Liver (tissue), 9 donors: ENCODE data around the gene B4GALT6. TPM values are rescaled to one million over a fixed set of nuclear protein-coding genes. Genes with fewer than 3 reads are reported as not detected.

Experiments
- DNase-seq: peaks from one replicate; pipeline ENCODE4 v3.0.0-alpha.2; 2017; ENCODE audit warnings: low spot score
- H3K27ac ChIP-seq, 2 donors: one replicate each; pipeline ENCODE4 v1.7.0; 2013; ENCODE audit warnings: inconsistent platforms in 2 of 2, low read length in 2 of 2, control low read depth in 1 of 2, low read depth in 1 of 2, mild to moderate bottlenecking in 1 of 2
- H3K27me3 ChIP-seq, 4 donors: one replicate each; pipeline versions ENCODE4 v1.6.1 to v1.7.0; 2013; ENCODE audit warnings: low read length in 3 of 4, inconsistent platforms in 1 of 4, mild to moderate bottlenecking in 1 of 4, moderate library complexity in 1 of 4; ENCODE audit not compliant: control insufficient read depth in 4 of 4, insufficient read depth in 4 of 4
- H3K36me3 ChIP-seq, 4 donors: one replicate each; pipeline versions ENCODE4 v1.6.1 to v1.7.0; 2013; ENCODE audit warnings: low read length in 3 of 4, mild to moderate bottlenecking in 3 of 4, low read depth in 1 of 4, moderate library complexity in 1 of 4; ENCODE audit not compliant: control insufficient read depth in 4 of 4, insufficient read depth in 3 of 4
- H3K4me1 ChIP-seq, 4 donors: one replicate each; pipeline versions ENCODE4 v1.6.1 to v1.7.0; 2013; ENCODE audit warnings: low read length in 3 of 4, mild to moderate bottlenecking in 3 of 4, moderate library complexity in 1 of 4; ENCODE audit not compliant: control insufficient read depth in 4 of 4, insufficient read depth in 4 of 4
- H3K4me3 ChIP-seq, 3 donors: one replicate each; pipeline versions ENCODE4 v1.6.1 to v1.7.0; 2013; ENCODE audit warnings: low read length in 3 of 3, control low read depth in 1 of 3, low read depth in 1 of 3, mild to moderate bottlenecking in 1 of 3
- H3K9ac ChIP-seq, 2 donors: one replicate each; pipeline ENCODE4 v1.7.0; 2013; ENCODE audit warnings: low read length in 2 of 2, mild to moderate bottlenecking in 2 of 2, moderate library complexity in 2 of 2, control low read depth in 1 of 2, low read depth in 1 of 2
- H3K9me3 ChIP-seq, 4 donors: one replicate each; pipeline versions ENCODE4 v1.6.1 to v1.7.0; 2013; ENCODE audit warnings: low read length in 3 of 4; ENCODE audit not compliant: control insufficient read depth in 4 of 4
- EGR1 ChIP-seq, 2 donors: IDR thresholded peaks; 2 replicates each; pipeline ENCODE4 v1.6.1; 2016 to 2018; ENCODE audit warnings: antibody characterized with exemption in 2 of 2, low read depth in 2 of 2
- FOXA2 ChIP-seq: IDR thresholded peaks from 2 replicates; pipeline ENCODE4 v1.6.1; 2016; ENCODE audit warnings: antibody characterized with exemption
- HNF4G ChIP-seq: IDR thresholded peaks from 2 replicates; pipeline ENCODE4 v1.6.1; 2016; ENCODE audit warnings: antibody characterized with exemption
- MAX ChIP-seq: IDR thresholded peaks from 2 replicates; pipeline ENCODE4 v1.6.1; 2016; ENCODE audit warnings: antibody characterized with exemption
- RXRA ChIP-seq, 2 donors: IDR thresholded peaks; 2 replicates each; pipeline ENCODE4 v1.6.1; 2017 to 2018; ENCODE audit warnings: antibody characterized with exemption in 2 of 2, mild to moderate bottlenecking in 1 of 2
- SP1 ChIP-seq: IDR thresholded peaks from 2 replicates; pipeline ENCODE4 v1.6.1; 2018; ENCODE audit warnings: antibody characterized with exemption, mild to moderate bottlenecking
- TAF1 ChIP-seq: conservative IDR thresholded peaks from 2 replicates; pipeline ENCODE4 v1.6.1; 2016; ENCODE audit warnings: antibody characterized with exemption, mild to moderate bottlenecking
- ZBTB33 ChIP-seq: IDR thresholded peaks from 2 replicates; pipeline ENCODE4 v1.6.1; 2016; ENCODE audit warnings: antibody characterized with exemption
- WGBS: extraction: QIAGEN DNeasy Blood & Tissue Kit; methylation state at CpG from one replicate; pipeline ENCODE4 v1.1.7; 2013; 5-methylcytosine and 5-hydroxymethylcytosine counted together
- polyA plus RNA-seq, 2 donors: library from polyadenylated mRNA; stranded (reverse) in 1 of 2; unstranded in 1 of 2; fragments of 200-250 nt in 1 of 2; fragments of >200 nt in 1 of 2; fragmentation: Nextera tagmentation in 1 of 2; extraction: Ambion mirVana in 1 of 2; gene quantifications; one replicate each; pipeline versions ENCODE4 v1.2.1 to v1.2.3, GENCODE V29; 2013 to 2015
- total RNA-seq, 2 donors: library from RNA; depleted of rRNA; stranded (reverse); fragments of >200 nt; gene quantifications; one replicate each; pipeline ENCODE4 v1.2.3, GENCODE V29; 2014
- TF ChIP-seq, protein P1 (sequence below): IDR thresholded peaks from 2 replicates; pipeline ENCODE4 v1.6.1; 2016; ENCODE audit warnings: antibody characterized with exemption
- donor health status: healthy.
- donor health status: healthy.
- donor health status: healthy.
- donor health status: healthy.
- donor health status: healthy.

Gene B4GALT6
- total and polyA plus RNA-seq, 4 donors = 0.48 to 4.2 (median 0.61) TPM

DNA sequence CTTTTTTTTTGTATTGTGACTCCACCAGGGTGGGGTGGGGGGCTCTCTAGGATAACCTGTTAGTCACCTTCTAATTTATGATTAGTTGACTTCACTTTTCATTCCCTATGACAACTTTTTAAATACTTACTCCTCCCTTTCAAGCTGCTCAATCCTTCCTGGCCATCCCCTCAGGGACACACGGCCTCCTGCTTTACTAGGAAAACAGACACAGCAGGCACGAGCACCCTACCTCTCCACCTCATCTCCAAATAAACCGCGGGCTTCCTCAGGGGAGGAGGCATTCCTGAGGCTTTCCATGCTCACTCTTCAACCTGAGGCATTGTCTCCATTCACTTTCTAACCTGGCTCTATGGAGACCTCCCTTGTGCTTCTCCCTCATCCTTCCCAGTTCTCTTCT is 33.0 kb downstream of the B4GALT6 start:
- H3K4me3 ChIP-seq = no peak overlapping the region
- no peaks in the 10 kb centered on the region for H3K36me3 ChIP-seq
- WGBS = 84% methylated on average over 4 of the region's 4 CpGs
- H3K27me3 ChIP-seq = no peaks in the 10 kb centered on the region
- DNase-seq = no peak
- no peaks in the 10 kb centered on the region for H3K9me3 ChIP-seq
- TF ChIP-seq, protein P1, sequence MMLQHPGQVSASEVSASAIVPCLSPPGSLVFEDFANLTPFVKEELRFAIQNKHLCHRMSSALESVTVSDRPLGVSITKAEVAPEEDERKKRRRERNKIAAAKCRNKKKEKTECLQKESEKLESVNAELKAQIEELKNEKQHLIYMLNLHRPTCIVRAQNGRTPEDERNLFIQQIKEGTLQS = no peak
- TF ChIP-seq SP1 = no peak
- TF ChIP-seq MAX = no peak
- no peak for TF ChIP-seq ZBTB33
- TF ChIP-seq RXRA (IDR thresholded peaks at IDR 0.05) = no peak
- H3K4me1 ChIP-seq = no peaks in the 10 kb centered on the region
- no peak overlapping the region for H3K9ac ChIP-seq
- H3K27ac ChIP-seq = no peak overlapping the region

GRCh38 chr18:31649978-31650719 is 34.2 kb downstream of the B4GALT6 start:
- H3K9me3 ChIP-seq = no peaks in the 10 kb centered on the region
- TF ChIP-seq ZBTB33 (no peak), RXRA (IDR thresholded peaks at IDR 0.05) (no peak), FOXA2 (no peak), HNF4G (no peak), EGR1 (IDR thresholded peaks at IDR 0.05; ENCODE audit: low read depth in 2 of 2) (no peak)
- TF ChIP-seq, protein P1 = no peak
- 56% methylated on average over 4 of the region's 4 CpGs for WGBS
- no peak overlapping the region for H3K27ac ChIP-seq
- no peaks in the 10 kb centered on the region for H3K4me1 ChIP-seq
- no peaks in the 10 kb centered on the region for H3K27me3 ChIP-seq
- H3K9ac ChIP-seq = no peak overlapping the region
- no peaks in the 10 kb centered on the region for H3K36me3 ChIP-seq
- no peak overlapping the region for H3K4me3 ChIP-seq
- DNase-seq = no peak

DNA sequence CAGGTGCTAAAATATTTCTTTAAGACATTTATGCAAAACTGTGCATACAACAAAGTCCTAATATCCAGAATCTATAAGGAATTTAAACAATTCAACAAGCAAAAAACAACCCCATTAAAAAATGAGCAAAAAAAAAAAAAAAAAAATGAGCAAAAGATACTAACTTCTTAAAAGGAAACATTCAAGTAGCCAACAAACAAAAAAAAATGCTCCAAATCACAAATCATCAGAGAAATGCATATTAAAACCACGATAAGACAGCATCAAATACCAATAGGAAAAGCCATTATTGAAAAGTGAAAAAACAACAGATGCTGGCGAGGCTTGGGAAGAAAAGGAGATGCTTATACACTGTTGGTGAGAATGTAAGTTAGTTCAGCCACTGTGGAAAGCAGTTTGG is 34.9 kb downstream of the B4GALT6 start:
- Histone ChIP-seq H3K9ac (no peak overlapping the region), H3K4me1 (no peaks in the 10 kb centered on the region), H3K4me3 (no peak overlapping the region), H3K36me3 (no peaks in the 10 kb centered on the region), H3K27me3 (no peaks in the 10 kb centered on the region), H3K9me3 (no peaks in the 10 kb centered on the region), H3K27ac (no peak overlapping the region)
- TF ChIP-seq TAF1 = no peak
- no peak for TF ChIP-seq FOXA2
- 92% methylated on average over 2 of the region's 2 CpGs for WGBS
- no peak for DNase-seq
